GM18505 (cell line): ENCODE data around the gene ADAM19.
A peak's percentile ranks its signal among the peaks of the same experiment; 100 is the strongest.
"Not testable (repeated sequence)": the region's sequence is repeated elsewhere in the genome, so short reads cannot be mapped to it uniquely, and the experiment has no call there.

Source experiments
- ATAC-seq: cut with Tn5 transposase; IDR thresholded peaks from one replicate; pipeline ENCODE4 v1.9.1; 2021; ENCODE audit not compliant: unreplicated experiment
- POLR2A ChIP-seq: IDR thresholded peaks from 4 replicates; pipeline ENCODE4 v1.6.1; 2011; ENCODE audit warnings: borderline replicate concordance; ENCODE audit not compliant: insufficient read depth, insufficient read length; ENCODE audit errors: extremely low read depth

Gene ADAM19

GRCh38 chr5:157484768-157485167, 90.8 kb downstream of the ADAM19 start:
- no peak for ATAC-seq
- no peak for TF ChIP-seq POLR2A

- not testable (repeated sequence) for ATAC-seq
These were observed 92.9 kb downstream of the ADAM19 start for GRCh38 chr5:157482702-157483101.

GRCh38 chr5:157481666-157482065, 93.9 kb downstream of the ADAM19 start:
- no peak for TF ChIP-seq POLR2A
- no peak for ATAC-seq

- no peak for TF ChIP-seq POLR2A
- no peak for ATAC-seq
These were observed 94.3 kb downstream of the ADAM19 start for GRCh38 chr5:157481265-157481664.

- TF ChIP-seq POLR2A, result no peak
- no peak for ATAC-seq
These were observed 95.7 kb downstream of the ADAM19 start for GRCh38 chr5:157479612-157480510.

DNA sequence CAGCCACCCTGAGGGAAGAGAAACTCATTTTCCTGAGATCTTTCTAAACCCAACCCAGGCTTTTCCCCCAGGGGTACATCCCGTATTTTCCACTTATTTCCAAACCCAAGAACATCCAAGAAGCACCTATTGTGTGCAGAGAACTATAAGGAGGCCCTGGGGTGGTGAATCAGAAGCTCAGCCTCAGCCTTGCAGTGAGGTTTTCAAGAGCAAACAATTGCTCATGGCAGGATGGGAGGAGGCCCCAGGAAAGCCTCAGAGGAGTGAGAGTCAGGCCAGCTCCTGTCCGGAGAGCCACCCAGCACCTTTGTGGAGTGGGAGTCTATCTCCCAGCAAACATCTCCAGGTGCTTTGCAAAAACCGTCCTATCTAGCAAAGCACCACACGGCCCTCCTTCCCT, 96.4 kb downstream of the ADAM19 start:
- peak; percentile 16 for TF ChIP-seq POLR2A
- no peak for ATAC-seq

DNA sequence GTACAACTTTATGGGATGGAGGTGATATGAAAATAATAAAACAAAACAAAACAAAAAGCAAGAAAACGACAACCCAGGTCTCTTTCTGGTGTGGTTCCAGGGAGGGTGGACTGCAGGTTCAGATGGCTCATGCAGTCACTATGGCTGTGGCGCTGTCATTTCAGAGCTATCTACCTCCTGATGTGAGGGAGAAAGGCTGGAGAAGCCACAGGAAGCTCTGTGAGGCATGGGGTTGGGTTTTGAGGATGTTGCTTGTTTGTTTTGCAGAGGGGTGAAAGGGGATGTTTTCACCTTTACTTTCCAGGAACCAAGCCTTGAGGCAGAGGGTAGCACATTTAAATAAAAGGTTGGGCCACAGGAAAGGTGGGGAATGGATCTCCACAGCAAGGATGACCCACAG, 96.8 kb downstream of the ADAM19 start:
- no peak for TF ChIP-seq POLR2A
- ATAC-seq, result no peak

- no peak for ATAC-seq
- no peak for TF ChIP-seq POLR2A
These were observed 97.6 kb downstream of the ADAM19 start for GRCh38 chr5:157477814-157478494.

- no peak for ATAC-seq
These were observed 98.7 kb downstream of the ADAM19 start for GRCh38 chr5:157476702-157477408.

DNA sequence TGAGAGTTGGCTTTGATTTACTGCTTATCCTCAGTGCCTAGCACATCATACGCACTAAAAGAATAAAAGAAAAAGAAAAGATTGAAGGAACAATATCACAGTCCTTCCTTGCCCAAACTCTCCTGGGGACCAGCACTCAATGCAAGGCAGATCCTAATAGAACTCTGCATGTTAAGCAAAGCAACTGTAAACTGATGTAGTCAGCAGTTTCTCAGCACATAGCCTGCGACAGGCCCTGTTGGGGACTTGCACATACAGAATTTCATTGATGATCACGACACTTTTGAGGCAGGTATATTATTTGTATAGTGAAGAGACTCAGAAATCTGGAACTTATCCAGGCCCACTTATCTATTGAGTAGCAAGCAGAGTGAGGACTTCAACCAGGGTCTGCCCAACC, 100.1 kb downstream of the ADAM19 start:
- ATAC-seq, result no peak
- no peak for TF ChIP-seq POLR2A

More at GRCh38 chr5:157476702-157477408, 98.7 kb downstream of the ADAM19 start:
- TF ChIP-seq POLR2A, result no peak

- TF ChIP-seq POLR2A, result no peak
- no peak for ATAC-seq
These were observed 101.9 kb downstream of the ADAM19 start for GRCh38 chr5:157473383-157474320.

DNA sequence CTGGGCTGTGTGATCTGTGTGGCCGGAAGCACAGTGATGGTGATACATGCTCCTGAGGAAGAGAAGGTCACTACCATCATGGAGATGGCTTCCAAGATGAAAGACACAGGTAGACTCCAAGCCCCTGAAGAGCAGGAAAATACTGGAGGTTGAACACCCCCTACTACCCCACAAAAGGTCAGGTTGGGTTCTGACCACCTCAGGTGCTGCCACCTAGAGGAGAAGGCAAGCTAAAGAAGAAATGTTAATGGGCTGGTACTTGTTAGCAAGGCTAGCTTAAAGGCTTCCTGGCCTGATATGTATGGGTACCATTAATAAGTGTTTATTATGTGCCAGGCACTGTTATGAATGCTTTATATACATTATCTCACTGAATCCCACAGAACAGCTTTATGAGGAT, 103.9 kb downstream of the ADAM19 start:
- no peak for ATAC-seq
- TF ChIP-seq POLR2A, result no peak

DNA sequence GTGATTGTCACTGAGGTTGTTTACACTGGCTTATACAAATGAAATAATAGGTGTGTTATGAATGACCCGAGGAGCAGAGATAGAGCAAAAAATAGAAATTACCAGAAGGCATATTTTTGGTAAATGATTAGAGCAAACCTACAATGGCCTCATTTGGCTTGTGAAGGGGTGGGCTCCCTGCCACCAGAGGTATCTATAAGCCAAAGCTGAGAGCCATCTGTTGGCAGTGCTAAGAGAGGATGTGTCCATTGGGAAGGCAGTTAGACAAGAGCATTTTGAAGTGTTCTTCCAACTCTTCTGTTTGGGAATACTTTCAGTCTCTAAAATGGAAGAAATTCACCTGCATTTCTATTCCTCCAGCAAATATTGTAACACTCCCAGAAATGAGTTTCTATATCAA, 104.9 kb downstream of the ADAM19 start:
- TF ChIP-seq POLR2A, result no peak
- ATAC-seq, result no peak

DNA sequence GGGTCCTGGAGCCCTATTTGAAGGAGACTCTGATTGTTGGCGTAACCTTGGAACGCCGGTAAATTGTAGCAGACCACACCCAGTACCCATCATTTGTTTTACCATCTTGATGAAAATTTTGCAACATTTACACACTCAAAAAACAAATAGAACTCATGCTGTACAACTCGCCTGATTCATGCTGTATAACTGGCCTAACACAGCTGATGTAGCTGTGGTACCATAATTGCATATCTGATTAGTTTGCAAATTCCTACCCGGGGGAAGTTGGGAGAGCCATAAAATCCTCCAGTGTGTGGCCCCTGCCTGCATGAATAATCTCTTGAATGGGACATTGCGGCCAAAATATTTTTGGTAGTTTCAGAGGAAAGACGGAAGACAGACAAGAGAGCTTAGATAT, 105.9 kb downstream of the ADAM19 start:
- no peak for TF ChIP-seq POLR2A
- no peak for ATAC-seq
